Heart left ventricle (tissue), 13 donors: ENCODE data around the gene TBC1D19.

Source experiments
- POLR2A ChIP-seq, 2 donors: fragments of 450-650 bp; IDR thresholded peaks; one replicate each; pipeline ENCODE4 v1.6.1; 2017; ENCODE audit warnings: antibody characterized with exemption in 2 of 2, mild to moderate bottlenecking in 2 of 2, moderate library complexity in 2 of 2
- TF ChIP-seq, protein P1 (sequence below), 12 donors: fragments of 200-600 bp; sonication (generic) in 4 of 12; IDR thresholded peaks; one replicate each; pipeline versions ENCODE4 v1.5.0 to v1.8.0; 2018 to 2022; ENCODE audit warnings: antibody characterized with exemption in 12 of 12, mild to moderate bottlenecking in 5 of 12
- donor health status: ischemic (EF 13 %, LVEDD 7.1; RV severe dilation, severe dysfunction).
- donor health status: DM: no; HTN: yes; CAD: no.
- donor health status: DM: no; HTN: no; CAD: no.
- donor health status: ischemic (EF 25% LVEDD 6.9; RV normal size, moderate dysfunction).
- donor health status: ischemic (EF 25% LVEDD 5.7; RV mildly dilated, moderate dysfunction).
- donor health status: ischemic (EF 35%, LVEDD 5.7; RV mildly dilated, moderate dysfunction).
- donor health status: nonischemic (EF 11% LVEDD 7.7; RV severe dilation, severe dysfunction).
- donor health status: DM: yes; HTN: yes; CAD: no.
- donor health status: PGD.
- donor health status: ischemic (EF 29% LVEDD 5.4; RV normal size, mild dysfunction).
- donor health status: nonischemic (EF 23%, LVEDD 6.1; RV moderate dilation, normal function).

DNA sequence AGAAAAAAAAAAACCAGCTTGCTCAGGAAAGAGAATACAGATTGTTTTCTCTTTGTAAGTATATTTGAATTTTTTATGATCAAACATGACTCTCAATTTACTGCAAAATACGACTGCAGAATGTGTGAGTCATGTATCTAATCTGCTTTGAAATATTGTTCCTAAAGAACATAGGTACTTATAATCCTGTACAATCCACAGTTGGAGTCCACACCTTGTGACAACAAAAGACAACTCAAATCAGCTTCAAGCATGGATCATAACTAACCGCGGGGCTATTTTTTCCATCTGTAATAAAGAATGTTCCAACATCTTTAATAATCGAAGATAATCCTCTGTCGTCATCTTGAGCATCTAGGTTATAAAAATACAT lies 198.9 kb downstream of the TBC1D19 start:
- TF ChIP-seq POLR2A (IDR thresholded peaks at IDR 0.05), result no peak
- TF ChIP-seq, protein P1, sequence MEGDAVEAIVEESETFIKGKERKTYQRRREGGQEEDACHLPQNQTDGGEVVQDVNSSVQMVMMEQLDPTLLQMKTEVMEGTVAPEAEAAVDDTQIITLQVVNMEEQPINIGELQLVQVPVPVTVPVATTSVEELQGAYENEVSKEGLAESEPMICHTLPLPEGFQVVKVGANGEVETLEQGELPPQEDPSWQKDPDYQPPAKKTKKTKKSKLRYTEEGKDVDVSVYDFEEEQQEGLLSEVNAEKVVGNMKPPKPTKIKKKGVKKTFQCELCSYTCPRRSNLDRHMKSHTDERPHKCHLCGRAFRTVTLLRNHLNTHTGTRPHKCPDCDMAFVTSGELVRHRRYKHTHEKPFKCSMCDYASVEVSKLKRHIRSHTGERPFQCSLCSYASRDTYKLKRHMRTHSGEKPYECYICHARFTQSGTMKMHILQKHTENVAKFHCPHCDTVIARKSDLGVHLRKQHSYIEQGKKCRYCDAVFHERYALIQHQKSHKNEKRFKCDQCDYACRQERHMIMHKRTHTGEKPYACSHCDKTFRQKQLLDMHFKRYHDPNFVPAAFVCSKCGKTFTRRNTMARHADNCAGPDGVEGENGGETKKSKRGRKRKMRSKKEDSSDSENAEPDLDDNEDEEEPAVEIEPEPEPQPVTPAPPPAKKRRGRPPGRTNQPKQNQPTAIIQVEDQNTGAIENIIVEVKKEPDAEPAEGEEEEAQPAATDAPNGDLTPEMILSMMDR (IDR thresholded peaks at IDR 0.05), result no peak
